ENCODE results near the gene TRIM44. TPM values are rescaled to one million over a fixed set of nuclear protein-coding genes. Genes with fewer than 3 reads are reported as not detected.
"Not testable (repeated sequence)": the region's sequence is repeated elsewhere in the genome, so short reads cannot be mapped to it uniquely, and the experiment has no call there.

The TRIM44 gene
- total RNA-seq, 4 donors from 2014 or later: 6.8 to 32.0 (median 13.5) TPM

- TF ChIP-seq POLR2A (IDR thresholded peaks at IDR 0.05): no peak
- TF ChIP-seq, protein P1, sequence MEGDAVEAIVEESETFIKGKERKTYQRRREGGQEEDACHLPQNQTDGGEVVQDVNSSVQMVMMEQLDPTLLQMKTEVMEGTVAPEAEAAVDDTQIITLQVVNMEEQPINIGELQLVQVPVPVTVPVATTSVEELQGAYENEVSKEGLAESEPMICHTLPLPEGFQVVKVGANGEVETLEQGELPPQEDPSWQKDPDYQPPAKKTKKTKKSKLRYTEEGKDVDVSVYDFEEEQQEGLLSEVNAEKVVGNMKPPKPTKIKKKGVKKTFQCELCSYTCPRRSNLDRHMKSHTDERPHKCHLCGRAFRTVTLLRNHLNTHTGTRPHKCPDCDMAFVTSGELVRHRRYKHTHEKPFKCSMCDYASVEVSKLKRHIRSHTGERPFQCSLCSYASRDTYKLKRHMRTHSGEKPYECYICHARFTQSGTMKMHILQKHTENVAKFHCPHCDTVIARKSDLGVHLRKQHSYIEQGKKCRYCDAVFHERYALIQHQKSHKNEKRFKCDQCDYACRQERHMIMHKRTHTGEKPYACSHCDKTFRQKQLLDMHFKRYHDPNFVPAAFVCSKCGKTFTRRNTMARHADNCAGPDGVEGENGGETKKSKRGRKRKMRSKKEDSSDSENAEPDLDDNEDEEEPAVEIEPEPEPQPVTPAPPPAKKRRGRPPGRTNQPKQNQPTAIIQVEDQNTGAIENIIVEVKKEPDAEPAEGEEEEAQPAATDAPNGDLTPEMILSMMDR (IDR thresholded peaks at IDR 0.05): no peak
- Histone ChIP-seq H3K27ac (no peak overlapping the region), H3K9me3 (no peaks in the 10 kb centered on the region), H3K27me3 (no peaks in the 10 kb centered on the region), H3K36me3 (no peaks in the 10 kb centered on the region), H3K4me1 (peaks cover 0 to 5% (median 0%) of the 10 kb centered on the region in 3 donors), H3K4me3 (no peak overlapping the region)
- 71 to 83% methylated on average over 1 of the region's 1 CpG for WGBS, 2 donors
- no peak for DNase-seq
- intact Hi-C loops (cut with DNase I): no loop called here
Observed at GRCh38 chr11:35763301-35763700, 100.7 kb downstream of the TRIM44 start.

DNA sequence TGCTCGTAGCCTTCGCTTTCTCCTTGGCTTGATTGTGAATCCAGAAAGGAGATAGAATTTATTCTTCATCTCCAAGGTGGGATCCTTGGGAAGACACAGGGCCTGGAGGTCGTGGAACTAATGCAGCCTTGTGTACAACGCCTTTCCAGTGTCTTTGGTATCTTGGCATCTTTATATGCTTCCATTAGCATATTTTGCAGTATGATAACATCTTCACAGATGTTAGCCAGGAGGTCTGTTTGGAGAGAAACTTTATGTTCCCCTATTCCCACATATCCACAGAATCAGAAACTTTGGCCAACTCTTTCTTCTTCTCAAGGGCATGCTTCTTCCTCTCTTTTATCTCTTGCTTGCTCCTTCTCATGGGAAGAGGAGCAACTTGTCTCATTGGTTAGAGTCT lies 101.2 kb downstream of the TRIM44 start:
- TF ChIP-seq, protein P1 (IDR thresholded peaks at IDR 0.05): no peak
- no peak for TF ChIP-seq POLR2A (IDR thresholded peaks at IDR 0.05)
- Histone ChIP-seq H3K4me3 (no peak overlapping the region), H3K36me3 (no peaks in the 10 kb centered on the region), H3K27ac (no peak overlapping the region), H3K27me3 (no peaks in the 10 kb centered on the region), H3K9me3 (no peaks in the 10 kb centered on the region), H3K4me1 (peaks cover 0 to 5% (median 0%) of the 10 kb centered on the region in 3 donors)
- no peak for DNase-seq
- 89 to 97% methylated on average over 4 of the region's 4 CpGs for WGBS, 2 donors
- intact Hi-C loops (cut with DNase I): no loop called here

GRCh38 chr11:35764417-35764816 lies 101.8 kb downstream of the TRIM44 start:
- no peaks in the 10 kb centered on the region for H3K9me3 ChIP-seq
- H3K27me3 ChIP-seq: no peaks in the 10 kb centered on the region
- no peaks in the 10 kb centered on the region for H3K36me3 ChIP-seq
- intact Hi-C loops (cut with DNase I): no loop called here
- peaks cover 0 to 5% (median 0%) of the 10 kb centered on the region in 3 donors for H3K4me1 ChIP-seq
- H3K4me3 ChIP-seq: no peak overlapping the region
- H3K27ac ChIP-seq: no peak overlapping the region
- TF ChIP-seq, protein P1 (IDR thresholded peaks at IDR 0.05): no peak
- TF ChIP-seq POLR2A (IDR thresholded peaks at IDR 0.05): no peak
- WGBS, 2 donors: 85 to 90% methylated on average over 6 of the region's 6 CpGs
- DNase-seq: no peak

GRCh38 chr11:35765211-35765610 lies 102.6 kb downstream of the TRIM44 start:
- no peaks in the 10 kb centered on the region for H3K9me3 ChIP-seq
- intact Hi-C loops (cut with DNase I): no loop called here
- H3K36me3 ChIP-seq: no peaks in the 10 kb centered on the region
- no peak for DNase-seq
- H3K27me3 ChIP-seq: no peaks in the 10 kb centered on the region
- TF ChIP-seq, protein P1 (IDR thresholded peaks at IDR 0.05): no peak
- no peak for TF ChIP-seq POLR2A (IDR thresholded peaks at IDR 0.05)
- H3K4me3 ChIP-seq: no peak overlapping the region
- WGBS, 2 donors: 96 to 100% methylated on average over 1 of the region's 1 CpG
- H3K4me1 ChIP-seq: peaks cover 0 to 5% (median 0%) of the 10 kb centered on the region in 3 donors
- H3K27ac ChIP-seq: no peak overlapping the region

- intact Hi-C loops (cut with DNase I): no loop called here
- 92 to 96% methylated on average over 4 of the region's 4 CpGs for WGBS, 2 donors
Observed at GRCh38 chr11:35766651-35767050, 104.1 kb downstream of the TRIM44 start.

DNA sequence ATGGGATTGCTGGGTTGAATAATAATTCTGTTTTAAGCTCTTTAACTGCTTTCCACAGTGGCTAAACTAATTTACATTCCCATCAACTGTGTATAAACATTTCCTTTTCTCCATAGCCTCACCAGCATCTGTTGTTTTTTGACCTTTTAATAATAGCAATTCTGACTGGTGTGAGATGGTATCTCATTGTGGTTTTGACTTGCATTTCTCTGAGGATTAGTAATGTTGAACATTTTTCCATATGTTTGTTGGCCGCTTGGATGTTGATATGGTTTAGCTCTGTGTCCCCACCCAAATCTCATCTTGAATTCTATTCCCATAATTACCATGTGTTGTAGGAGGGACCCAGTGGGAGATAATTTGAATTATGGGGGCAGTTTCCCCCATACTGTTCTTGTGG lies 107.8 kb downstream of the TRIM44 start:
- H3K36me3 ChIP-seq; H3K27ac ChIP-seq; H3K27me3 ChIP-seq; intact Hi-C loops (cut with DNase I); H3K9me3 ChIP-seq; H3K4me3 ChIP-seq; DNase-seq; H3K4me1 ChIP-seq: not testable (repeated sequence)
- WGBS, 2 donors: 80 to 93% methylated on average over 1 of the region's 1 CpG

More at GRCh38 chr11:35766651-35767050, 104.1 kb downstream of the TRIM44 start:
- DNase-seq: no peak
- Histone ChIP-seq H3K27ac (no peak overlapping the region), H3K4me1 (peaks cover 0 to 3% (median 0%) of the 10 kb centered on the region in 3 donors), H3K36me3 (no peaks in the 10 kb centered on the region), H3K27me3 (no peaks in the 10 kb centered on the region), H3K4me3 (no peak overlapping the region), H3K9me3 (no peaks in the 10 kb centered on the region)
- no peak for TF ChIP-seq POLR2A (IDR thresholded peaks at IDR 0.05)
- TF ChIP-seq, protein P1 (IDR thresholded peaks at IDR 0.05): no peak

Measured in esophagus squamous epithelium (tissue), 5 donors.